Astrocyte (in vitro differentiated cells and primary cell): ENCODE measurements around the gene HERC6.

Source experiments
- CTCF ChIP-seq: IDR thresholded peaks from 2 replicates; pipeline ENCODE4 v1.5.1; 2011; ENCODE audit warnings: low read depth, mild to moderate bottlenecking, inconsistent platforms, low read length, moderate library complexity; ENCODE audit not compliant: insufficient read depth
- EZH2 ChIP-seq: IDR thresholded peaks from 2 replicates; pipeline ENCODE4 v1.6.1; 2012; ENCODE audit warnings: mild to moderate bottlenecking, low read length, inconsistent platforms; ENCODE audit not compliant: insufficient read depth

- no peak for TF ChIP-seq EZH2
- TF ChIP-seq CTCF, result no peak
Measured at GRCh38 chr4:88451205-88451604, 72.6 kb downstream of the HERC6 start.
